Astrocyte (in vitro differentiated cells and primary cell): ENCODE data around the gene NSA2.

Source experiments
- EZH2 ChIP-seq: IDR thresholded peaks from 2 replicates; pipeline ENCODE4 v1.6.1; 2012; ENCODE audit warnings: mild to moderate bottlenecking, low read length, inconsistent platforms; ENCODE audit not compliant: insufficient read depth
- TF ChIP-seq, protein P1 (sequence below): IDR thresholded peaks from 2 replicates; pipeline ENCODE4 v1.5.1; 2011; ENCODE audit warnings: low read depth, mild to moderate bottlenecking, inconsistent platforms, low read length, moderate library complexity; ENCODE audit not compliant: insufficient read depth

DNA sequence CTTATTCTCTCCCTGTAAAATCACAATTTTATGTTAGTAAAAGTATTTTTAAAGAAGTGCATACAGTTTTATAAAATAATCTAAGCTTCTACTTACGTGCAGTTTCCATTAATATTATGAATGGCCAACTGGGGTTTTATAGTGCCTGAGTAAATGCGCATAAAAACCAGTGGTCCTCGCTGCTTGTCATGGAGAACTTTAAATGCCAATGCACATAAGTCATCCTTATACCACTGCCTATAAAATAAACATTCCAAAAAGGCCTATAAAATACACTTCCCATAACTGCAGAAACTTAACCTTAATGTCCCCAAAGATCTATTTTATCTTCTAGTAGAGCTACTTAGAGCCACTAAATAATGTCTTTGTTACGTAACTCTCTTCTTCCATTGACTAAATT lies 28.6 kb upstream of the NSA2 start:
- TF ChIP-seq, protein P1, sequence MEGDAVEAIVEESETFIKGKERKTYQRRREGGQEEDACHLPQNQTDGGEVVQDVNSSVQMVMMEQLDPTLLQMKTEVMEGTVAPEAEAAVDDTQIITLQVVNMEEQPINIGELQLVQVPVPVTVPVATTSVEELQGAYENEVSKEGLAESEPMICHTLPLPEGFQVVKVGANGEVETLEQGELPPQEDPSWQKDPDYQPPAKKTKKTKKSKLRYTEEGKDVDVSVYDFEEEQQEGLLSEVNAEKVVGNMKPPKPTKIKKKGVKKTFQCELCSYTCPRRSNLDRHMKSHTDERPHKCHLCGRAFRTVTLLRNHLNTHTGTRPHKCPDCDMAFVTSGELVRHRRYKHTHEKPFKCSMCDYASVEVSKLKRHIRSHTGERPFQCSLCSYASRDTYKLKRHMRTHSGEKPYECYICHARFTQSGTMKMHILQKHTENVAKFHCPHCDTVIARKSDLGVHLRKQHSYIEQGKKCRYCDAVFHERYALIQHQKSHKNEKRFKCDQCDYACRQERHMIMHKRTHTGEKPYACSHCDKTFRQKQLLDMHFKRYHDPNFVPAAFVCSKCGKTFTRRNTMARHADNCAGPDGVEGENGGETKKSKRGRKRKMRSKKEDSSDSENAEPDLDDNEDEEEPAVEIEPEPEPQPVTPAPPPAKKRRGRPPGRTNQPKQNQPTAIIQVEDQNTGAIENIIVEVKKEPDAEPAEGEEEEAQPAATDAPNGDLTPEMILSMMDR: no peak
- TF ChIP-seq EZH2: no peak
